Colonic mucosa (tissue), 4 donors: ENCODE measurements around the gene SPRY1. TPM values are rescaled to one million over a fixed set of nuclear protein-coding genes. Genes with fewer than 3 reads are reported as not detected.

Experiments
- DNase-seq: peaks from one replicate; pipeline ENCODE4 v3.0.0-alpha.2; 2020
- H3K27ac ChIP-seq: fragments of 200-600 bp; one replicate; pipeline ENCODE4 v1.8.0; 2021
- H3K27me3 ChIP-seq: fragments of 200-600 bp; one replicate; pipeline ENCODE4 v1.8.0; 2021
- H3K36me3 ChIP-seq: fragments of 200-600 bp; one replicate; pipeline ENCODE4 v1.8.0; 2021
- H3K4me1 ChIP-seq: fragments of 200-600 bp; one replicate; pipeline ENCODE4 v1.8.0; 2021; ENCODE audit warnings: mild to moderate bottlenecking
- H3K4me3 ChIP-seq: fragments of 200-600 bp; one replicate; pipeline ENCODE4 v1.8.0; 2021
- H3K9ac ChIP-seq, 2 donors: one replicate each; pipeline ENCODE4 v1.7.0; 2013; ENCODE audit warnings: control low read depth in 2 of 2, low read depth in 2 of 2, low read length in 2 of 2
- H3K9me3 ChIP-seq: fragments of 200-600 bp; one replicate; pipeline ENCODE4 v1.8.0; 2021
- intact Hi-C: fragments of 100-400 bp; cut with DNase I; formaldehyde crosslinking; loops from one replicate; pipeline ENCODE4 v1.14.1; 2022
- total RNA-seq, 2 donors: library from RNA; stranded (reverse); fragmentation: NEBNext Ultra II Directional in 1 of 2; extraction: Animal tissue kit (Norgen Biotek cat#: 25700) in 1 of 2; gene quantifications; one replicate each; pipeline ENCODE4 v1.2.1, GENCODE V29; 2021
- TF ChIP-seq, protein P1 (sequence below): fragments of 200-600 bp; IDR thresholded peaks from one replicate; pipeline ENCODE4 v1.8.0; 2022; ENCODE audit warnings: antibody characterized with exemption, mild to moderate bottlenecking
- donor health status: healthy.
- donor health status: DM: no; HTN: no; CAD: no.
- donor health status: DM: no; HTN: no; CAD: no.

SPRY1 gene
- total RNA-seq, 2 donors from 2014 or later = 23.8 to 34.2 TPM

DNA sequence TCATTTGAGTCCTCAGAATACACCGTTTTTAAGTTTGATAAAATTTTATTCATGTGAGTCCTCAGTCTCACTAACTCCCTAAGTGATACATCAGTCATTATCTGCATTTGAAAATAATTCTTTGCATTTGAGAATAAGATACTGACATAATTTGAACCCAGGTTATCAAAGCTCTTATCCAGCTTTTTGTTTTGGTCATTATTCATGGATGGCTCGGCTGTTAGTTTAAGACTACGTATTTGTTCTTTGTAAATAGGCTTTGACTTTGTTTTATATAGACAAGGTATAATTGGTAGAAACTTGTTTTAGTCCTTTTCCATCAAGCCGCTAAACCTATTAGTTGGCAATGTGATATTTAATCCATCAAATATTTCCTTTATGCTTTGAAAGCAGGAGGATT lies 7.9 kb downstream of the SPRY1 start:
- Histone ChIP-seq H3K9ac (peak overlapping the region in 1 of 2 donors; percentile 21), H3K4me3 (no peak overlapping the region), H3K27me3 (no peaks in the 10 kb centered on the region), H3K36me3 (no peaks in the 10 kb centered on the region), H3K27ac (no peak overlapping the region), H3K4me1 (no peaks in the 10 kb centered on the region), H3K9me3 (no peaks in the 10 kb centered on the region)
- TF ChIP-seq, protein P1, sequence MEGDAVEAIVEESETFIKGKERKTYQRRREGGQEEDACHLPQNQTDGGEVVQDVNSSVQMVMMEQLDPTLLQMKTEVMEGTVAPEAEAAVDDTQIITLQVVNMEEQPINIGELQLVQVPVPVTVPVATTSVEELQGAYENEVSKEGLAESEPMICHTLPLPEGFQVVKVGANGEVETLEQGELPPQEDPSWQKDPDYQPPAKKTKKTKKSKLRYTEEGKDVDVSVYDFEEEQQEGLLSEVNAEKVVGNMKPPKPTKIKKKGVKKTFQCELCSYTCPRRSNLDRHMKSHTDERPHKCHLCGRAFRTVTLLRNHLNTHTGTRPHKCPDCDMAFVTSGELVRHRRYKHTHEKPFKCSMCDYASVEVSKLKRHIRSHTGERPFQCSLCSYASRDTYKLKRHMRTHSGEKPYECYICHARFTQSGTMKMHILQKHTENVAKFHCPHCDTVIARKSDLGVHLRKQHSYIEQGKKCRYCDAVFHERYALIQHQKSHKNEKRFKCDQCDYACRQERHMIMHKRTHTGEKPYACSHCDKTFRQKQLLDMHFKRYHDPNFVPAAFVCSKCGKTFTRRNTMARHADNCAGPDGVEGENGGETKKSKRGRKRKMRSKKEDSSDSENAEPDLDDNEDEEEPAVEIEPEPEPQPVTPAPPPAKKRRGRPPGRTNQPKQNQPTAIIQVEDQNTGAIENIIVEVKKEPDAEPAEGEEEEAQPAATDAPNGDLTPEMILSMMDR = no peak
- intact Hi-C loops = loop anchor here (5.0 to 10.0 kb wide), 2 partner anchors 150 to 253 kb away; no protein-coding TSS in a partner anchor
- no peak for DNase-seq

DNA sequence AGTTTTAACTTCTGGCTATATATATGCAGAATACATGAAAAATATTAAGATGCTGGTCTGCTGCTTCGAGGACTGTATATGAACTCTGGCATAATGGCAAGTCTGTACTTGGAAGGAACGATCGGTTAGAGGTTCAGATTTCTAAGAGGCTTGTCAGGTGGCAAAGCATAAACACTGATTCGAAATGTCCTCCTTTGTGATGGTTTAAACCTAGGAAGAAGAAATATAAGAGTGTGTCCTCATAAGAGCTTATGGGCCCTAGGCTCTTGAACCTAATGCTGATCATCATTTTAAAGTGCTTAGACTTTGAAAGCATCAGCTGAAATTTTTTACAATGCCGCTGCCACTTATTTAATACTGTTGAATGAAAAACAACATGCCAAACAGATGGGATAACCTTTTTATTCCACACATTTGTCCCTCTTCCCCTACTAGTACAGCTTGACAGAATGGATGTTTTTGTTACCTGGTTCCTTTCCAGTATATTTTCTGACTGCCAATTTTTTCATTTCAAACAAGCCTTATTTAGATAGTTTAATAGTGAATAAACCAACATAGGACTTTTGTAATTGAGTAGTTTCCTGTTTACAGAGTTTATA lies 8.8 kb downstream of the SPRY1 start:
- no peaks in the 10 kb centered on the region for H3K9me3 ChIP-seq
- no peaks in the 10 kb centered on the region for H3K4me1 ChIP-seq
- DNase-seq = no peak
- H3K4me3 ChIP-seq = no peak overlapping the region
- no peak overlapping the region for H3K9ac ChIP-seq
- H3K36me3 ChIP-seq = no peaks in the 10 kb centered on the region
- H3K27me3 ChIP-seq = no peaks in the 10 kb centered on the region
- no peak overlapping the region for H3K27ac ChIP-seq
- intact Hi-C loops = loop anchor here (10.0 kb wide), 1 partner anchor 149 kb away; no protein-coding TSS in a partner anchor
- TF ChIP-seq, protein P1 = no peak

DNA sequence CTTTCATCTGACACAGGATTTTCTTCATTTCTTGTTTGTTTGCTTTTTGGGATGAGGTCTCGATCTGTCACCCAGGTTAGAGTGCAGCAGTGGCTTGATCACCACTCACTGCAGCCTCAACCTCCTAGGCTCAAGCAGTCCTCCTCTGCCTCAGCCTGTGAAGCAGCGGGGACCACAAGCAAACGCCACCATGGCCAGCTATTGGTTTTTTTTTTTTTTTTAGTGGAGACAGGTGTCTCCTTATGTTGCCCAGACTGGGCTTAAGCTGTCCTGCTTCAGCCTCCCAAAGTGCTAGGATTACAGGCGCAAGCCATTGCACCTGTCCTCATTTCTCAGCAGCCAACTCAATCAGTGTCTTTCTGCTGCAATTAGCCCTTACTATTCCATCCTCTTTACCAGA lies 10.3 kb downstream of the SPRY1 start:
- no peaks in the 10 kb centered on the region for H3K36me3 ChIP-seq
- no peak for DNase-seq
- no peak overlapping the region for H3K27ac ChIP-seq
- no peak overlapping the region for H3K4me3 ChIP-seq
- H3K9me3 ChIP-seq = no peaks in the 10 kb centered on the region
- H3K27me3 ChIP-seq = no peaks in the 10 kb centered on the region
- H3K9ac ChIP-seq = no peak overlapping the region
- intact Hi-C loops = loop anchor here (10.0 kb wide), 1 partner anchor 148 kb away; no protein-coding TSS in a partner anchor
- TF ChIP-seq, protein P1 = no peak
- no peaks in the 10 kb centered on the region for H3K4me1 ChIP-seq

DNA sequence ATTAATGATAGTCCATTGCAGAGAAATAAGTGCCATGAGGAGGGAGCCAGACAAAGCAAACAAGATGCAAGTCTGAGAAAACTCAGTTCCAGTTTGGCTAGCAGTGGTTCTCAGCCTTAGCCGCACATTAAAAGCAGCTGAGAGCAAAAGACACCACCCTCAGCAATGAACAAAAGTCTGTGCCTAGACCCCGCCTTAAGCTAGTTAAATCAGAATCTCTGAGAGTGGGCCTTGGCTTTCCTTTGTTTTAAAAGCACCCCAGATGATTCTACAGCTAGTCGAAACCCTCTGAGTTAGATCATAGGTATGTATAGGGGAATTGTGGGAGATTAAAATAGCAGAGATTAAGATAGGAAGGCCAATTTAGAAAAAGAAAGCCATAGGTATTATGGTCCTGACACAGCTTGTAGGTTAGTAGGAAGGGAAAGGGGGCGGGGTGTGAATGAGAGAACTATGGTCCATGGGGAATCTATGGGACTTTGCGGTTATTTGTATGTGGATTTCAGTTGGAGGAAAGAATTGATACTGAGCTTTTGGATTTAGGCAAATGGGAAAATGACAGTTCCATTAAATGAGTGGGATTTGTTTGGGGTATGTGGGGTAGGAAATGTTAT lies 12.0 kb downstream of the SPRY1 start:
- no peak overlapping the region for H3K9ac ChIP-seq
- no peak overlapping the region for H3K27ac ChIP-seq
- TF ChIP-seq, protein P1 = no peak
- no peak overlapping the region for H3K4me3 ChIP-seq
- no peak for DNase-seq
- intact Hi-C loops = loop anchor here (10.0 kb wide), 1 partner anchor 146 kb away; no protein-coding TSS in a partner anchor
- no peaks in the 10 kb centered on the region for H3K4me1 ChIP-seq
- no peaks in the 10 kb centered on the region for H3K36me3 ChIP-seq
- no peaks in the 10 kb centered on the region for H3K9me3 ChIP-seq
- no peaks in the 10 kb centered on the region for H3K27me3 ChIP-seq

DNA sequence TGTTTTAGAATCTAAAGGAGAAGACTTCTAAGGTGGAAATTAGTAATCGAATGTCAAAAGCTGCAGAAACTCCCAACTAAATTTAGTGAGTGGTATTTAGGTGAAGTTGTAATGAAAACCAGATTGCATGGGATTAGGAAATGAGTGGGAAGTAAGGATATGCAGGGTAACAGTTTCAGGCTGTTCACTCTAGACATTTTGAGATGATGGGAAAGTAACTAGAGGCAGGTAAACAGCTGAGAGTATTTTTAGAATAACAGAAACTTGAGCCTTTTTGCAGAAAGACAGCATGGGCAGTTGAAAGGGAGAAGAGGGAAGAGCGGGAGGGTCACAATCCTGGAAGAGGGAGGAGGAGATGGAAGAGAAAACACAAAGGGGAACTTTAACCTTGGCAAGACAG lies 12.7 kb downstream of the SPRY1 start:
- intact Hi-C loops = loop anchor here (10.0 kb wide), 1 partner anchor 145 kb away; no protein-coding TSS in a partner anchor
- no peaks in the 10 kb centered on the region for H3K27me3 ChIP-seq
- DNase-seq = no peak
- no peaks in the 10 kb centered on the region for H3K4me1 ChIP-seq
- no peaks in the 10 kb centered on the region for H3K9me3 ChIP-seq
- no peaks in the 10 kb centered on the region for H3K36me3 ChIP-seq
- TF ChIP-seq, protein P1 = no peak
- H3K27ac ChIP-seq = no peak overlapping the region
- no peak overlapping the region for H3K9ac ChIP-seq
- H3K4me3 ChIP-seq = no peak overlapping the region
